Mammary microvascular endothelial cell (primary cell): ENCODE measurements around the gene TAAR8. TPM values are rescaled to one million over a fixed set of nuclear protein-coding genes. Genes with fewer than 3 reads are reported as not detected.

Experiments
- total RNA-seq: library from RNA; depleted of rRNA; stranded (reverse); fragments of >200 nt; gene quantifications from 2 replicates; pipeline ENCODE4 v1.2.3, GENCODE V29; 2015

The TAAR8 gene
- not detected in 2 replicates for total RNA-seq

GRCh38 chr6:132552372-132552771, at the start of gene TAAR8:
TAAR8 (plus strand) TSS chr6:132552672; CDS start chr6:132552693, 21 bp downstream.

DNA sequence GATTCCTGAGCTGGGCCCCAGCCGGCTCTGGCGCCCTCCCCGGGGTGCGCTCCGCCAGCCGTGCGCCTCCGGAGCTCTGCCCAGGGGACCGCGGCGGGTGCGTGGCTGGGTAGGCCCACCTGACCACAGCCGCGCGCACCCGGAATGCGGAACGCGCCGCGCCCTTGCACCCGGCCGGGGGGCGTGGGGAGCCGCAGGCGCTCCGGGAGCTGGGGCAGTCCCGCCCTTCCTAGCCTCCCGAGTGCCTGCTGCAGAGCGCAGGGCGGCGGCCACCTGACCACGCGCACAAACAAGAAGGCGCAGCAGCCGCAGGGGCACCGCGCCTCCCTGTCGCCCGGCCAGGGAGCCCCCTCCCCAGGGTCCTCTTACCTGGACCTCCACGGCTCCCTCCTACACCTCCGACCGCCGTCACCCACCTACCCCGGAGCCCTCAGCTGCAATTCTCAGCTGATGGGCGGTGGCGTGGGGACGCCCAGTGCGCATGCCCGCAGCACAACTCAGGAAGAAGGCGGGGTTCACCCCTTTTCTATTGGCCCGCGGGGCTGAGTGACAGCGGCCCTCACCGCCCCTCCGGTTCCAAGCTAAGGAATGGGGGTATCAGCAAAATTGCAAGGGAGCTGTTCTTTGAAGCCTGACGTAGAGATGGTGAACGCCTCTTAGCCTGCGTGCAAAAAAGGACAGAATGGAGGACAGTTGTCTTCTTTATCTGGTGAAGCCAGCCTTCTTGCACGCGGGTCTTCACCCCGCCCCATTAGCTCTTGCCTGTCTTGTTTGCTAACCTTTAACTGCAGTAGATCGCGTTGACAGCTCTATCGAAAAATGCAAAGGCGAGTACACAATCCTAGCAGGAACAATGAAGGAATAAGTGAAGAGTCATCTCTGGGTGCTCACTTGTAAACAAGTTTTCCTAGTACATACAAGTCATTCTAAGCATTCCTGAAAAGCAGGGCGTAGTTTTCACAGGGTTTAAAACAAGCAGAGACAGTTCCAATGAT, 39.5 kb upstream of the TAAR8 start, which contains the start of gene STX7:
Gene STX7 (minus strand): TSS at position 479 of the 995 bp plus-strand sequence. CDS start 9,586 bp downstream, outside the sequence.

GRCh38 chr6:132537977-132538376, 14.5 kb upstream of the TAAR8 start, which contains the start of gene TAAR9:
TAAR9 (plus strand) TSS chr6:132538277; CDS start chr6:132538290, 13 bp downstream.

DNA sequence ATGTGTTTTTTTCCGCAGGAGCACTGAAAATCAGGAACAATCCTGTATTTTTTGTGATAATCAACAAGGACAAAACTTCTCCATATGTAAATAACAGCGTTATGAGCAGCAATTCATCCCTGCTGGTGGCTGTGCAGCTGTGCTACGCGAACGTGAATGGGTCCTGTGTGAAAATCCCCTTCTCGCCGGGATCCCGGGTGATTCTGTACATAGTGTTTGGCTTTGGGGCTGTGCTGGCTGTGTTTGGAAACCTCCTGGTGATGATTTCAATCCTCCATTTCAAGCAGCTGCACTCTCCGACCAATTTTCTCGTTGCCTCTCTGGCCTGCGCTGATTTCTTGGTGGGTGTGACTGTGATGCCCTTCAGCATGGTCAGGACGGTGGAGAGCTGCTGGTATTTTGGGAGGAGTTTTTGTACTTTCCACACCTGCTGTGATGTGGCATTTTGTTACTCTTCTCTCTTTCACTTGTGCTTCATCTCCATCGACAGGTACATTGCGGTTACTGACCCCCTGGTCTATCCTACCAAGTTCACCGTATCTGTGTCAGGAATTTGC, 17.8 kb downstream of the TAAR8 start, which contains the start of gene TAAR6:
Gene TAAR6 (plus strand): TSS at position 102 of the 557 bp plus-strand sequence. CDS start 0 bp downstream, at position 102.

DNA sequence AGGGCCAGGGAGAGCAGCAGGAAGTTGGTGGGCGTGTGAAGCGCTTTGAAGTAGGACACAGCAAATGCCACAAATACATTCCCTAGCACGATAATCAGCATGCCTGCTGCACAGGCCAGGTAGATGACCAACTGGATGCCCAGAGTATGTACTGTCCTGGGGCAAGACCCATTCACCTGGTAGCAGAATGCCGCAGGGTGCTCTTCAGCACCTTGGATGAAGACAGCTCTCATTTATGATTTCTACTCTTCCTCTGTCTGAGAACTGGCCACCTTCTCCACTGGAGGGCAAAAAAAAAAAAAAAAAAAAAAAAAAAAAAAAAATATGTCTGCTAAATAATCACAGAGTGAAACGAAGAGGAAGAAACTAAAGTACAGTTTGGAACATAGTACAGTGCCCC, 37.0 kb downstream of the TAAR8 start, which contains the start of gene TAAR5:
Gene TAAR5 (minus strand): TSS at position 288 of the 400 bp plus-strand sequence. CDS start 55 bp downstream, at position 233.

Other genes starting within 250 kb of the TAAR8 start
- 0.05 and 0.07 TPM in 2 replicates for gene MOXD1, start 151.2 kb upstream of the TAAR8 start, total RNA-seq
- 28.9 and 43.6 TPM in 2 replicates for gene STX7, start 39.6 kb upstream of the TAAR8 start, total RNA-seq
- gene TAAR9, start 14.4 kb upstream of the TAAR8 start, total RNA-seq, result not detected in 2 replicates
- not detected in 2 replicates for gene TAAR6, start 17.6 kb downstream of the TAAR8 start, total RNA-seq
- not detected in 2 replicates for gene TAAR5, start 37.1 kb downstream of the TAAR8 start, total RNA-seq
- not detected in 2 replicates for gene TAAR2, start 71.6 kb downstream of the TAAR8 start, total RNA-seq
- gene TAAR1, start 106.5 kb downstream of the TAAR8 start, total RNA-seq, result not detected in 2 replicates
- 0.20 and 0.69 TPM in 2 replicates for gene VNN1, start 161.4 kb downstream of the TAAR8 start, total RNA-seq
- not detected in 2 replicates for gene VNN2, start 205.2 kb downstream of the TAAR8 start, total RNA-seq
- gene SLC18B1, start 246.0 kb downstream of the TAAR8 start, total RNA-seq, result 10.7 and 14.2 TPM in 2 replicates